NCI-H226 (cell line): ENCODE measurements around the gene FER.
A peak's percentile ranks its signal among the peaks of the same experiment; 100 is the strongest.
"Not testable (repeated sequence)": the region's sequence is repeated elsewhere in the genome, so short reads cannot be mapped to it uniquely, and the experiment has no call there.

Source experiments
- DNase-seq: peaks from one replicate; pipeline ENCODE4 v3.0.0-alpha.2; 2015

The FER gene

GRCh38 chr5:108747774-108748400 lies at the start of gene FER:
FER (plus strand) TSS chr5:108747897; CDS start chr5:108798183, 50,286 bp downstream.
- peak; percentile 90 for DNase-seq

DNA sequence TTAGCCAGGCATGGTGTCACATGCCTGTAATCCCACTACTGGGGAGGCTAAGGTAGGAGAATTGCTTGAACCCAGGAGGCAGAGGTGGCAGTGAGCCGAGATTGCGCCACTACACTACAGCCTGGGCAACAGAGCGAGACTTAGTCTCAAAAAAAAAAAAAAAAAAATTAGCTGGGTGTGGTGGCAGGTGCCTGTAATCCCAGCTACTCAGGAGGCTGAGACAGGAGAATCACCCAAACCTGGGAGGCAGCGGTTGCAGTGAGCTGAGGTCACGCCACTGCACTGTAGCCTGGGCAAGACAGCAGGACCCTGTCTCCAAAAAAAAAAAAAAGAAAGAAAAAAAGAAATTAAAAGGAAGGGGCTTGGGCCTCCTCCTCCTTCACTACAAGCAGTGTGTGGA lies 47.3 kb upstream of the FER start:
- not testable (repeated sequence) for DNase-seq

GRCh38 chr5:108700930-108701329 lies 46.8 kb upstream of the FER start:
- DNase-seq: no peak

DNA sequence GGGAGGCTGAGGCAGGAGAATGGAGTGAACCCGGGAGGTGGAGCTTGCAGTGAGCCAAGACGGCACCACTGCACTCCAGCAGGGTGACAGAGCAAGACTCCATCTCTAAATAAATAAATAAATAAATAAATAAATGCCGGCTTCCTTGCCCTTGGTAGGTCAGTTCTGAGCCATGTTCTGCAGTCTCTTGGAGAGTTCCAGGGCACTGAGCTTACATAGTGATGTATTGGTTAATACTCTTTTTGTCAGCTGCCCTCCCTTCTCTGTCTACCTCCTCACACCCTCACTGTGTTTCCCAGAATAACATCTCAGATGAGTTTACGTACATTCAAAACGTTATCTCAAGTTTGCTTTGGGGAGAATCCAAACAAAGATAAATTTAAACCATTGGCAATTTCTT lies 45.2 kb upstream of the FER start:
- DNase-seq: no peak

DNA sequence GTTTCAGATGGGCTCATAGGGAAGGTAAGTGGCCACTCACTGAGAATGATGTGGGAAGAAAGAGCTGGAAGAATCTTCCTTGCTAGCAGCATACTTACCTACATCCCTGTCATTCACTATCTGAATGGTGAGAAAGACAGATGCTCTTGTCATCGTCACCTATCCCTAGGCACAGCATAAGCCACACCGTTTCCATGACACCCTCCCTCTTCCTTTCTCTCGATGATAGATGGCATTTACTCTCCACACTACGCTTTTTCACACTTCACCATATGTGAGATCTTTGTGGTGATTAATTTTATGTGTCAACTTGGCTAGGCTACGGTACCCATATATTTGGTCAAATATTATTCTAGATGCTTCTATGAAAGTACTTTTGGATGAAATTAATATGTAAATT lies 44.4 kb upstream of the FER start:
- DNase-seq: no peak

GRCh38 chr5:108707141-108707540 lies 40.6 kb upstream of the FER start:
- DNase-seq: no peak

DNA sequence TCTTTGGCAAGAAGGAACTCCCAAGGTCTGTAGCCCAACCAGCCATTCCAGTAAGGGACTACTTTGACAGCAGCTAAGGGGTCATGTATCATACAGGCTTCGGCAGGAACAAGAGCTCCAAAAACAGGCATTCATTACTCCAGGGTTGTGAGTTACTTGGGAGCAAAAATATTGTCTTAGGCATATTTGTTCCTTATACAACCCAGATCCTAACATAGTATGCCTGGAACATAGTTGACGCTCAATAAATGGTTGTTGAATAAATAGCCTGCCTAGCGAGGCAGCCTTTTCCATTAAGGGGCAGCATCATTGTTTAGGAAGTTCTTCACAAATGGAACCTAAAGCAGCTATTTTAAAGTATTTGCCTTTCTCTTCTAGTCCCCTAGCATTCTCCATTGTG lies 35.8 kb upstream of the FER start:
- no peak for DNase-seq

GRCh38 chr5:108715408-108715807 lies 32.3 kb upstream of the FER start:
- DNase-seq: no peak

GRCh38 chr5:108720391-108720790 lies 27.3 kb upstream of the FER start:
- no peak for DNase-seq

DNA sequence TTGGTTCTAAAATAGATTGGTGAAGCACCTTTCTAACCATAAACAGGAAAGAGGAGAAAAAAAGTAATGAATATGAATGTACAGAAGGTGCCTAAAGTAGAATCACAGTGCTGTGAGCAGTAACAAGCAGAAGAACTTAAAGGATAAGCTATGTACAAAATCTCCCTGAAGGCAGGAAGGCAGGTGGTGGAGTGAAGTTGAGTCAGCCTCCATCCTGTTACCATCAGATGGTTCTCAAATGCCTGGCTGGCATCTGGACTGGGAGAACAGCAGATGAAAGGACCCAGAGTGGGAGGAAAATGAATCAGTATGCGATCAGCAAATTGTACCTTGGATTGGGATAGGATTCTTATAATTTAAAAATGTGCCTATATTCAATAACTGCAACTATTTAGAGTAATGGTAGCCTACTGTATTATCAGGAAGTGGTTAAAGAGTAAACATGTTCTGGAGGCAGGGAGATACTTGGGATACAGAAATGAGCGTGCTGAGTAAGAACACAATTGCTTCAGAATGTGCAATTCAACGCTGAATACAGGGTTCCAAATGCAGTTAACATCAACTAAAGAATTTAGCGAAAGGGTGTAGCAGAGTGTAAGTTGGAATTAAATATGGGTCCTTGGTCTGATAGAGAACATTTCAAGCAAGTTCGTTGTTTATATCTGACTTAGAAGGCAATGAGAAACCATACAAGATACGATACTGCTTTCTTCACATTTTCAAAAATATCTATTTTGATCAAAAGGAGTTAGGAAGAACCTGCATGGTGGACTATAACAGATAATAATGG lies 21.1 kb upstream of the FER start:
- peak; percentile 41 for DNase-seq

DNA sequence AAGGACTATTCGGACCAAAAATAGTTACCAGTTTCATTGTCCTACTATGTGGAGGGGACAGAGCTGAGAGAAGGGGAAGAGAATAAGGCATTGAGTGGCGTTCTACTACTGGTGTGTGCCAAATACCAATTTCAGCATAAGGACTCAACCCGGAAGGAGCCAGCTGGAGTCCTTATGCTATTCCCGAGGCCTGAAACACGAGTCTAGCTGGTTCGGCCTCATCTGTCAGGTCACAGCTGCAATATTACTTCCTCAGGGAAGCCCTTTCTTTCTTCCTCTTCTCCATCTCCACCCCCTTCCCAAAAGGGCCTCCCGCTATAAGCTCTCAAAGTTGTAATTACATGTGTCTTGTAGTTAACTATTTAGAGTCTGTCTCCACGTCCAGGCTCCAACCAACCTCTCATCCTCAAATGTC lies 20.5 kb upstream of the FER start:
- no peak for DNase-seq

DNA sequence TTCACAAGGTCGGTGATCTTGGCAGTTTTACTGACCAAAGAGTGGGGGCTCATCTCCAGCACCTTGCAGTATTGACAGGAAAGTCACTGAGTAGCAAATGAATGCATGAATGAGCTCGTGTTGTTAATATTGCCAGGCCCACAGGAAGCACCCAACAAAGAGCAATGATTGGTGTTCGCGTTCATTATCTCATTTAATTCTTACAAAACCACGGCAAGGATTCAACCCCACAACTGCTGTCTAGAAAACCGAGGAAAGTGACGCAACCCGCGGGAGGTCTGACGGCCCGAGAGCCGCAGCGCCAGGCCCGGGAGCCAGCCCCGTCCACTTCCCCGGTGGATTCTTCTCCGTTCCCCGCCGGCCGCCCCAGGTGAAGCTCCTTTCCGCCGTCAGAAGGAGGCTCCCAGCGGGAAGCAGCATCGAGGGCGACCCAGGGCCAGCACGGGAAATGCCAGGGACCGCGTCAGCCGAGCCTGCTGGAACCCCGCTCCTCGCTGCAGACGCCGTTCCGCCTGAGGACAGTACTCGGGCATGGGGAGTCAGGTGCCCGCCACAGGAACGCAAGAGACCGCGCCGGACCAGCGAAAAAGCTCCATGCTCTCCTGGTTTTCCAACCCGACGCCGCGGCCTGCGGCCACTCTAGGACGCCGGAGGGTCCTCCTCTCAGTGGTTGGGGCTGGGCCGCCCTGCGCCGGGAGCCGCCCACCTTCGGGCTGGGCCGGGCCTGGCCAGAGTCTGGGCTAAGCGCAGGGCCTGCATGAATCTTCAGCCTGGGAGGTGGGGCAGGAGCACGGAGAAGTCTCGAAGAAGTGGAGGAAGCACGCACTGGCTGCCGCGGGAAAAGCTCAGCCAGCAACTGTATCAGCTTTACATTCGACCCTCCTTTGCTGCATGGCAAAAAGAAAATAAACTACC lies 19.8 kb upstream of the FER start:
- DNase-seq: peak; percentile 93

DNA sequence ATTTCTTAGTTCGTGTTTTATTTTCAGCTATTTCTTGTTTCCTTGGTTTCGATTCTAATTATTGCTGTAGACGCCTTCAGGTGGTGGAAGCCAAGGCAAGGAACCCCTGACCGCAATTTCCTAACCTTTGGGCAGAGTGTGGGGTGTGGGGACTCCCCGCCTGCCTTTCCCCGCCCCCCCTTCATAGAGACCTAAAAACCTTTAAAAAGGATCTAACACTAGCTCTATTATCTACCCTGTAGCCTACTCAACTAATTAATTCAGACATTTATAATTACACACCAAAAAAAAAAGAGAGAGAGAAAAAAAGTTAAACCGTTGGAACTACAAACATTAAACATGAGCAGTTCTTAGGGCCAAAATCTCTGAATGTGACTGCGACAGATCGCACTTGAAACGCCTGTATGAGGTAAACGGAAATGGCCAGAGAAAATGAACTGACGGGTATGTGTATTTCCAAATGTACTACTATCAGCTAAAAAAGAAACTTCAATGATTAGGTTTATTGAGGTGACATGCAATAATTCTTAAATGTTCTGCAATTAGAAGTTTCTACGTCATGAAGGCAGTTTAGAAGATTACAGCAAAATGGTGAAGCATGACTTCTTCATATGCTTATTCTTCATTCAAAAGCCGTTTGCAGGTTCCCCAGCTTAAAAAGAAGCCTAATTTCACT lies 19.0 kb upstream of the FER start:
- DNase-seq: no peak

DNA sequence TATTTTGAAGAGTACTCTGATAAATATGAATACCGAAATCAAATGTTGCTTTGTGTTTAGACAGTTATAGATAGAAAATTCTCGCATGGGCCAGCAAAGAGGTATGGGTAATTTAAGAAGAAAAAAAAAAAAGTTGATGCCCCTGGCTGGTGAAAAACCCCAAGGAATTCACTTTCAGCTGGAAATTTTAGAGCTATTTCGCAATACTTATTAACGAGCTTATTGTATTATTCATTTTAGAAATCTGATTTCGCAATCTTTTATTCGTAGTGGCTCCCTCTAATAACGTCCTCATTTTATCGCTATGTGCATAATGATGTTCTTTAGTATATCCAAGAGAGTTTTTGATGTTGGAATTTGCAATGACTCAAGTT lies 18.5 kb upstream of the FER start:
- no peak for DNase-seq

DNA sequence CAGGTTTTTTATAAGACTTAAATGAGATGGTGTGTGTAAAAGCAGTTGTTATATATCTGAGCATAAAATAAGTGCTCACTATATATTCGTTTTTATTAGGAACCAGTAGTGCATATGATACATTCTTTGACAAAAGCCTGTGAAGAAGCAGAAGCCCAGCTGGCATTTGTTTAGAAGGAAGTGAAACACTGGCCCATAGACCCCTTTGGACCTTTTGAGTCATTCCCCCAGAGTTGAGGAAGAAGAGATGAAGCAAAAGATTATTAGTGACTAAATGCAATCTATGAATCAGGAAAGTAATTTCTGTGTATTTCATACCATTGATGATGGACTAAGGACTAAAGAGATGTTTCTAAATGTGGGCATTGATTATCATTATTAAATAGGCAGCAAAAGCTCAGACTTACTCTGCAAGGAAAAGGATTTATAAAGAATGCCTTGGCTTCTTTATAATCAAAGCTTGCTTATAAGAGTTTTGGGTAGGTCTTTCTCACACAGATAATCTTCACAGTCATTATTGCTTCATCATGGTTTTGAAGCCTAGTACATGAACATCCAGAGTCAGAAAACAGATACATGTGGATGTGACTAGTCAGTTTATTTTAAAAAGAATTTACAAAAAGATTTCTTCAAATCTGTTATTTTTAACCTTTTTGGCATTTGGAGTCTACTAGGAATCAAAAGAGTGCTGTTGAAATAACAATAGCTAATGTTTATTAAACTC lies 16.9 kb upstream of the FER start:
- no peak for DNase-seq

DNA sequence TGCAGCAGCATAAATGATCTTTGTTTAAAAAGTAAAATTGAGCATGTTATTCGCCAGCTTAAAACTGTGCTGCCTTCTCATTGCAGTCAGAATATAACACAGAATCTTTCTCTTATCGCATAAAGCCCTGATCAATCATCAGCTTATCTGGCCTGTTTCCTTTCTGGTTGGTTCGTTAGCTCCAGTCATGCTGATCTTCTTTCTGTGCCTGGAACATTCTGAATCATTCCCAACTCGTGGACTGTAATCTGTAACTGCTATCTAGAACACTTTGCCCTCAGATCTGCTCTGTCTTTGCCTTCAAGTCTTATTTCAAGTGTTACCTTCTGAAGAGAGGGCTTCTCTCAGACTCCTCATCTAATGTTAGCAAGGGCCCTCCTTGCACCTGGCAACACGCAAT lies 11.9 kb upstream of the FER start:
- DNase-seq: no peak

DNA sequence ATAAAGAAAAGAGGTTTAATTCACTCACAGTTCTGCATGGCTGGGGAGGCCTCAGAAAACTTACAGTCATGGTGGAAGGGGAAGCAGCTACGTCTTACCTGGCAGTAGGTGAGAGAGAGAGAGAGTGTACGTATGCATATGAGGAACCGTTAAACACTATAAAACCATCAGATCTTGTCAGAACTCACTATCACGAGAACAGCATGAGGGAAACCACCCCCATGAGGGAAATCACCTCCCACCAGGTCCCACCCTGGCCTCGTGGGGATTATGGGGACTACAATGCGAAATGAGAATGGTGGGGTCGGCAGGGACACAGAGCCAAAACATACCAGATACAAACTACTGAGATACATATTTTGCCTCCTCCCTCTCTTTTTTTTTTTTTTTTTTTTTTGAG lies 10.8 kb upstream of the FER start:
- no peak for DNase-seq

GRCh38 chr5:108739376-108739775 lies 8.3 kb upstream of the FER start:
- DNase-seq: no peak

- DNase-seq: no peak
Observed at GRCh38 chr5:108739906-108740305, 7.8 kb upstream of the FER start.

- DNase-seq: peak; percentile 23
Observed at GRCh38 chr5:108743319-108743718, 4.4 kb upstream of the FER start.

DNA sequence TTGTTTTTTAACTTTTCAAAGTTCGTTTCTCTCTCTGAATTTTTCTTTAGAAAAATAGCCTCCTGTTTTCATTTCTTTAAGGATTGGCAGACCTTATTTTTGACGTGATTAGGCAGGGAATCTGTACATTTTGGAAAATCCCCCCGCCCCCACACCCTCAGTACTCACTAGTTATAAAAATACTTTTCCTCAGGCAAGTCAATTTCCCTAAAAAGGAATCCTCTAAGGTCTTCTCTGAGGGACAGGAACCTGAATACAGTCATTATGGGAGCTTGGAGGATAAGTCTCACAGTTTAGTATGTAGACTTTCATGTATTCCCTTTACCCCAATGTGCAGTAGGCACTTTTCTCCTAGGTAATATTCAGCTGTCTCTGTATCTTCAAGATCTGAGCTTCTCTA lies 3.9 kb upstream of the FER start:
- no peak for DNase-seq

DNA sequence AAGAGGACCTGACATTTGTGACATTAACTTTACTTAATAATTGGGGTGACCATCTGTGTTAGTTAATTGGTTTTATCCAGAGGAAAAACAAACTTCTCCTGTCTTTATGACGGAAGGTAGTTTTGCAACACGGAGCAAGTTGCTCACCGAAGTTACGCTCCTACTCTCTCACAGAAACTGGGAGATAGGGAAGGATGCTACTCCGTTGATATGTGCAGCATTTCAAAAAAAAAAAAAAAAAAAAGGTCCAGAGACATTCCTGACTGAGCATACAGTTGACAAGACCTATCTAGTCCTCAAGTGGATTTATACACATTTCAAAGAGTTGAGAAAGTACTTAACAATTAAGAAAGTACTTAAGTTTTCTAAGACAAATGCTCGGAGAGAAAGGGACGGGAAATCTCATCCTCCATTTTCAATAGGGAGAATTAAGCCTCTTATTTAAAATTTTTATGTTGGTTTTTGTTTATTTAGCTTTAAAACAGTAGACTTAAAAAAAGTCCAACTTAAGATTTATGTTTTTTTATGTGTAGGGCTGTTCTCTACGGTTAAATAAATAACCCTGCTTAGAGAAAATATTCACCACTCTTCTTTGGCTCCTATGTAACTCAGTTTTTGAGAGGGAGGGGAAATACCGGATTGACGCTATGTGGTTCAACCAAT lies 455 bp upstream of the FER start:
- DNase-seq: no peak
